HEK293 (cell line): ENCODE results near the gene RBBP5.

Experiments
- CTCF ChIA-PET: fragments of 350-600 bp; formaldehyde crosslinking; extraction: SDS; loops from one replicate; lab custom pipeline; 2021; ENCODE audit warnings: antibody characterized with exemption; lab: Yijun Ruan, JAX
- POLR2A ChIA-PET: fragments of 300-600 bp; formaldehyde crosslinking; extraction: SDS; loops from one replicate; lab custom pipeline; 2020; ENCODE audit warnings: antibody characterized with exemption, inconsistent platforms; lab: Yijun Ruan, JAX
- H3K27ac ChIP-seq: fragments of 200-500 bp; sonication (Bioruptor generic); 2 replicates; pipeline ENCODE4 v1.5.1; 2014; ENCODE audit warnings: low read depth, low read length, control low read depth, inconsistent platforms; ENCODE audit errors: extremely low read depth
- H3K36me3 ChIP-seq, 2 experiments: fragments of 200-500 bp in 1 of 2; sonication (Bioruptor generic) in 1 of 2; 1 replicate in 1 of 2; 2 replicates in 1 of 2; pipeline ENCODE4 v1.5.1; 2014 to 2017; ENCODE audit warnings: inconsistent platforms in 2 of 2, low read length in 2 of 2; ENCODE audit not compliant: control insufficient read depth in 2 of 2, insufficient read depth in 1 of 2
- H3K4me1 ChIP-seq: fragments of 200-500 bp; sonication (Bioruptor generic); 2 replicates; pipeline ENCODE4 v1.5.1; 2014; ENCODE audit warnings: mild to moderate bottlenecking, low read length, inconsistent platforms; ENCODE audit not compliant: control insufficient read depth, insufficient read depth
- H3K4me3 ChIP-seq: 2 replicates; pipeline ENCODE4 v1.5.1; 2011; ENCODE audit warnings: low read depth, mild to moderate bottlenecking, control low read depth, low read length, moderate library complexity
- H3K9me3 ChIP-seq: fragments of 200-500 bp; sonication (Bioruptor generic); 2 replicates; pipeline ENCODE4 v1.5.1; 2014; ENCODE audit warnings: low read depth, low read length, inconsistent platforms; ENCODE audit not compliant: control insufficient read depth, insufficient read depth
- PRDM10 ChIP-seq: fragments of 450-650 bp; formaldehyde crosslinking; IDR thresholded peaks from 2 replicates; pipeline ENCODE4 v1.5.1; 2016; ENCODE audit warnings: missing biosample characterization, missing genetic modification characterization
- SCRT1 ChIP-seq: fragments of 450-650 bp; formaldehyde crosslinking; IDR thresholded peaks from 2 replicates; pipeline ENCODE4 v1.5.1; 2016; ENCODE audit warnings: missing biosample characterization, missing genetic modification characterization, borderline replicate concordance
- SCRT2 ChIP-seq: fragments of 450-650 bp; formaldehyde crosslinking; IDR thresholded peaks from 2 replicates; pipeline ENCODE4 v1.5.1; 2016; ENCODE audit warnings: missing biosample characterization, missing genetic modification characterization
- ZBTB17 ChIP-seq: fragments of 450-650 bp; formaldehyde crosslinking; IDR thresholded peaks from 2 replicates; pipeline ENCODE4 v1.5.1; 2016; ENCODE audit warnings: missing biosample characterization, missing genetic modification characterization
- ZBTB26 ChIP-seq: fragments of 450-650 bp; formaldehyde crosslinking; optimal IDR thresholded peaks from 2 replicates; pipeline ENCODE3; 2016; ENCODE audit warnings: missing biosample characterization, mild to moderate bottlenecking, missing genetic modification characterization
- ZNF2 ChIP-seq: fragments of 450-650 bp; formaldehyde crosslinking; IDR thresholded peaks from 2 replicates; pipeline ENCODE4 v1.5.1; 2016; ENCODE audit warnings: missing biosample characterization, missing genetic modification characterization
- ZNF26 ChIP-seq: fragments of 450-650 bp; formaldehyde crosslinking; IDR thresholded peaks from 2 replicates; pipeline ENCODE4 v1.5.1; 2016; ENCODE audit warnings: missing biosample characterization, missing genetic modification characterization
- ZNF292 ChIP-seq: fragments of 450-650 bp; formaldehyde crosslinking; IDR thresholded peaks from 2 replicates; pipeline ENCODE4 v1.5.1; 2016; ENCODE audit warnings: low read depth, missing biosample characterization, missing genetic modification characterization, borderline replicate concordance
- ZNF404 ChIP-seq: fragments of 450-650 bp; formaldehyde crosslinking; IDR thresholded peaks from 2 replicates; pipeline ENCODE4 v1.5.1; 2017; ENCODE audit warnings: missing biosample characterization, missing genetic modification characterization
- ZNF600 ChIP-seq: fragments of 450-650 bp; formaldehyde crosslinking; IDR thresholded peaks from 2 replicates; pipeline ENCODE4 v1.5.1; 2016; ENCODE audit warnings: missing biosample characterization, missing genetic modification characterization
- TF ChIP-seq, protein P1 (sequence below): fragments of 450-650 bp; formaldehyde crosslinking; IDR thresholded peaks from 2 replicates; pipeline ENCODE4 v1.5.1; 2016; ENCODE audit warnings: missing biosample characterization, missing genetic modification characterization, borderline replicate concordance

The RBBP5 gene

DNA sequence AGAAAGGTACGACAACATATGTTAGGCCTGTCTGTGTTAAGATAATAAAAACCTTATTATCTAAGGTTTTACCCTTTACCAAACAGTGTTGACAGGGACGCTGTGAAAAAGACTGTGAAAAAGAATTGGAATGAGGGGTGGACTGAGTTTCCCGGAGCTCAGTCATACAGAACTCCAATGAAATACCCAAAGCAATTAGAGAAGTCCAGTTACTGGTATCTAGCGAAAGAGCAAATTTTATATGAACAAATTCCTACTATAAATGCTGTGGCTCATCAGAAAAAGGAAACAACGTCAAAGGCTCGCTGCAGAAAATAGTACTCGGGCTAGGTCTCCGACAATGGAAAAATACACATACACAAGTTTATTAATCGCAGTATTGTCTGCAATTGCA lies 708 bp upstream of the RBBP5 start:
- CTCF ChIA-PET: interaction anchor here (0.6 to 3.8 kb wide), 14 partner anchors 9 to 208 kb away, joined by 3 to 22 read pairs (median 4); no protein-coding TSS in a partner anchor

DNA sequence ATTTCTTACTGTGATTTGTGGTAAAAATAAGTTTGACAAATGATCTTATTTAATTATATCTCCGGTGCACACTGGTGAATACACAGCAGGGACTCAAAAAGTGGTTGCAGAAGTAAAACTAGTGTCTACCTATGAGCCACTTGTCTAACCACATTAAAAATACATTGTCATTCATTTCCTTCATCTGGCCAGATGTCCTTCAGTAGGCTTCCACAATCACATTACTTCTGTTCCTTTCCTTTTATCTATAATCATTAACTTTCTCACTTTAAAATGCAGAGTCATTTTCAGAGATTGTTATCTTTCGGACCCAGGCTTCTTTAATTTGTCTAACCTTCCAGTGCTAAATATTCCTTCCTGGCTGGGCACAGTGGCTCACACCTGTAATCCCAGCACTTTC lies 3.0 kb downstream of the RBBP5 start:
- TF ChIP-seq ZNF404 (tag by site-specific recombination) (no peak), ZNF292 (tag by site-specific recombination) (no peak), SCRT1 (tag by site-specific recombination) (no peak)
- Histone ChIP-seq H3K36me3 (peaks cover 11 to 33% of the 10 kb centered on the region in 2 experiments), H3K27ac (no peak overlapping the region), H3K9me3 (no peaks in the 10 kb centered on the region), H3K4me1 (0 out of 2 replicates have a peak, but pooled peaks cover 2% of the 10 kb centered on the region), H3K4me3 (no peak overlapping the region)
- ChIA-PET CTCF (interaction anchor here (1.8 kb wide), 1 partner anchor 23 kb away, joined by 5 read pairs; no protein-coding TSS in a partner anchor), POLR2A (no interaction called here)

More for the DNA sequence above, 708 bp upstream of the RBBP5 start:
- POLR2A ChIA-PET: interaction anchor here (1.1 to 2.7 kb wide), 2 partner anchors 19 to 106 kb away, joined by 3 to 20 read pairs; partner anchors contain the start of gene TMCC2
- H3K4me1 ChIP-seq: 0 out of 2 replicates have a peak, but pooled peaks cover 2% of the 10 kb centered on the region
- no peaks in the 10 kb centered on the region for H3K9me3 ChIP-seq
- peaks cover 3 to 8% of the 10 kb centered on the region in 2 experiments; a peak in 2 of 3 replicates for H3K36me3 ChIP-seq
- peak overlapping the region; percentile 96 for H3K4me3 ChIP-seq
- TF ChIP-seq, protein P1, sequence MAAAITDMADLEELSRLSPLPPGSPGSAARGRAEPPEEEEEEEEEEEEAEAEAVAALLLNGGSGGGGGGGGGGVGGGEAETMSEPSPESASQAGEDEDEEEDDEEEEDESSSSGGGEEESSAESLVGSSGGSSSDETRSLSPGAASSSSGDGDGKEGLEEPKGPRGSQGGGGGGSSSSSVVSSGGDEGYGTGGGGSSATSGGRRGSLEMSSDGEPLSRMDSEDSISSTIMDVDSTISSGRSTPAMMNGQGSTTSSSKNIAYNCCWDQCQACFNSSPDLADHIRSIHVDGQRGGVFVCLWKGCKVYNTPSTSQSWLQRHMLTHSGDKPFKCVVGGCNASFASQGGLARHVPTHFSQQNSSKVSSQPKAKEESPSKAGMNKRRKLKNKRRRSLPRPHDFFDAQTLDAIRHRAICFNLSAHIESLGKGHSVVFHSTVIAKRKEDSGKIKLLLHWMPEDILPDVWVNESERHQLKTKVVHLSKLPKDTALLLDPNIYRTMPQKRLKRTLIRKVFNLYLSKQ: no peak
- TF ChIP-seq ZBTB26 (peak; percentile 26), ZNF2 (tag by site-specific recombination) (0 out of 2 replicates have a peak, but pooled peaks have one; percentile 11), ZNF600 (tag by site-specific recombination) (0 out of 2 replicates have a peak, but pooled peaks have one; percentile 7), ZBTB17 (tag by site-specific recombination) (no peak), PRDM10 (peak; percentile 11; the same call in 1 of the 2 replicates)
- peak overlapping the region; percentile 71; the same call in 1 of the 2 replicates for H3K27ac ChIP-seq

- Histone ChIP-seq H3K4me1 (no peaks in the 10 kb centered on the region), H3K4me3 (no peak overlapping the region), H3K36me3 (peaks cover 27 to 78% of the 10 kb centered on the region in 2 experiments), H3K27ac (no peak overlapping the region), H3K9me3 (no peaks in the 10 kb centered on the region)
- ChIA-PET CTCF (interaction anchor here (0.8 to 1.5 kb wide), 2 partner anchors 33 to 122 kb away, joined by 3 to 4 read pairs; no protein-coding TSS in a partner anchor), POLR2A (interaction anchor here (2.7 kb wide), 1 partner anchor 10 kb away, joined by 12 read pairs; the partner anchor contains the start of gene RBBP5)
- no peak for TF ChIP-seq ZNF26 (tag by site-specific recombination)
- peak; percentile 41; the same call in 1 of the 2 replicates for TF ChIP-seq SCRT2 (tag by site-specific recombination)
Observed at GRCh38 chr1:205111354-205111753, 10.4 kb downstream of the RBBP5 start.
